Transverse colon (tissue), 4 donors: ENCODE measurements around the gene OR2H1.

ENCODE experiments used
- POLR2AphosphoS5 ChIP-seq, 3 donors: sonication (generic); formaldehyde crosslinking; IDR thresholded peaks; one replicate each; pipeline ENCODE4 v1.6.1; 2016; ENCODE audit warnings: antibody characterized with exemption in 3 of 3
- TF ChIP-seq, protein P1 (sequence below), 5 experiments: fragments of 200-600 bp in 3 of 5; fragments of 450-650 bp in 2 of 5; sonication (generic) in 3 of 5; IDR thresholded peaks; 1 replicate in 2 of 5; 2 replicates in 3 of 5; pipeline ENCODE4 v1.5.1; 2016 to 2017; ENCODE audit warnings: antibody characterized with exemption in 5 of 5, inconsistent platforms in 3 of 5, mild to moderate bottlenecking in 2 of 5, moderate library complexity in 1 of 5

DNA sequence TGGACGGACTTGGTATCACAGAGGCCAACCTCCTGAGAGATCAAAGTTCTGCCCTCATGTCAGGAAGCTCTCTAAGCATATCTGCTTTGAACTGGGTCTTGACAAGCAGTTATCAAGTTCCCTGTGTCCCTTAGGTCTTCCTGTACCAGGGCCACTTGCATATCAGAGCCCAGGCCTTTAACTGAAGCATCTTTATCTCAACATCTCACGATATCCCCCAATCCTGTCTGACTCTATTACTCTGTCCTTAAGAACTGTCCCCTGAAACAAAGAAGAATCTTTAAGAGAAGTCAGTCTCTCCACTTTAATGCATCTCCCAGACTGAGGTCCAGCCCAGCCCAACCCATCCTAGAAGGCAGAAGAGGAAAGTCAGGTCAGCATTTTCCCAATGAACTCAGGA, 22.6 kb downstream of the OR2H1 start:
- TF ChIP-seq, protein P1, sequence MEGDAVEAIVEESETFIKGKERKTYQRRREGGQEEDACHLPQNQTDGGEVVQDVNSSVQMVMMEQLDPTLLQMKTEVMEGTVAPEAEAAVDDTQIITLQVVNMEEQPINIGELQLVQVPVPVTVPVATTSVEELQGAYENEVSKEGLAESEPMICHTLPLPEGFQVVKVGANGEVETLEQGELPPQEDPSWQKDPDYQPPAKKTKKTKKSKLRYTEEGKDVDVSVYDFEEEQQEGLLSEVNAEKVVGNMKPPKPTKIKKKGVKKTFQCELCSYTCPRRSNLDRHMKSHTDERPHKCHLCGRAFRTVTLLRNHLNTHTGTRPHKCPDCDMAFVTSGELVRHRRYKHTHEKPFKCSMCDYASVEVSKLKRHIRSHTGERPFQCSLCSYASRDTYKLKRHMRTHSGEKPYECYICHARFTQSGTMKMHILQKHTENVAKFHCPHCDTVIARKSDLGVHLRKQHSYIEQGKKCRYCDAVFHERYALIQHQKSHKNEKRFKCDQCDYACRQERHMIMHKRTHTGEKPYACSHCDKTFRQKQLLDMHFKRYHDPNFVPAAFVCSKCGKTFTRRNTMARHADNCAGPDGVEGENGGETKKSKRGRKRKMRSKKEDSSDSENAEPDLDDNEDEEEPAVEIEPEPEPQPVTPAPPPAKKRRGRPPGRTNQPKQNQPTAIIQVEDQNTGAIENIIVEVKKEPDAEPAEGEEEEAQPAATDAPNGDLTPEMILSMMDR (IDR thresholded peaks at IDR 0.05): no peak
- no peak for TF ChIP-seq POLR2AphosphoS5 (IDR thresholded peaks at IDR 0.05)
